Measurements from ENCODE around the gene KIF12.
A peak's percentile ranks its signal among the peaks of the same experiment; 100 is the strongest.

The KIF12 gene

DNA sequence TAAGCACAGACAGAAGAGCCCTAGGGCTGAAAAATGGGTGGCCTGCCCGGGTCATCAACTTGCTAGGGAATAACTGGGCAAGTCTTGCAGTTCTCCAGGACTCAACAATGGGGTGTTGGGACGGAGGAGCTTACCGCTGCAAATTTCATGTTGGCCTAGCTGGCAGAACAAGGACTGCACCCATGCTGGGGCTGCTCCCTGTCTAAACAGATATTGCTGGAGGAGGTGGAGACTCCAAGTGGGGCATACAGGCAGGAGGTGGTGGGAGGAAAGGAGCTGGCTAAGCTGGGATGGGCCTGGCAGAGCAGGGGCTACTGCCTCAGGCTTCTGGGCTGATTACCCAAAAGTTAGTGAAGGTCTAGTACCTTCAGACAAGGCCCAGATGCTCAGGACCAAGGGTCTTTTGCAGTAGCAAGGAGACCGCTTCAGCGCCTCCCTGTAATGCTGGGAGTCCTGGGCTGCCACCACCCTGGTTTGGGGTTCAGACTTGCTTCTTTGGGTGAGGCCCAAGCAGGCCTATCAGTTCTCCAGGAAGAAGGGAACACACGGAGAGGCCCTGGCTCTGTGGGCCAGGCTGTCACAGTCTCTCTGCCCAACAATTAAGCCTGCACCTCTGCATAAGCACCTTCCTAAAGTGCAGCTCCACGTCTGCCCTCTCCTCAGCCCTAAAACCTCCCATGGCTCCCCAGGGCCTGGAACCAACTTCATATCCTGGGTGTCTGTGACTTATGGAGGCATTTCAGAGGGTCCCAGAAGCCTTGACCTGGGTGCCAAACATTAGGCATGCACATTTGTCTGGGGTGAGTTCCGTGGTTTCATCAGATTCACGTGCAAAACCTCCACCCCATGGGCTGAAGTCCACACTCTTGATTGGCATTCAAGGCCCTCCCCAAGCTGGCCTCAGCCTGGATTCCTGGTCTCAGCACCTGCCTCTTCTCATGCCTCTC is 24.2 kb upstream of the KIF12 start:
- DNase-seq = no peak

DNA sequence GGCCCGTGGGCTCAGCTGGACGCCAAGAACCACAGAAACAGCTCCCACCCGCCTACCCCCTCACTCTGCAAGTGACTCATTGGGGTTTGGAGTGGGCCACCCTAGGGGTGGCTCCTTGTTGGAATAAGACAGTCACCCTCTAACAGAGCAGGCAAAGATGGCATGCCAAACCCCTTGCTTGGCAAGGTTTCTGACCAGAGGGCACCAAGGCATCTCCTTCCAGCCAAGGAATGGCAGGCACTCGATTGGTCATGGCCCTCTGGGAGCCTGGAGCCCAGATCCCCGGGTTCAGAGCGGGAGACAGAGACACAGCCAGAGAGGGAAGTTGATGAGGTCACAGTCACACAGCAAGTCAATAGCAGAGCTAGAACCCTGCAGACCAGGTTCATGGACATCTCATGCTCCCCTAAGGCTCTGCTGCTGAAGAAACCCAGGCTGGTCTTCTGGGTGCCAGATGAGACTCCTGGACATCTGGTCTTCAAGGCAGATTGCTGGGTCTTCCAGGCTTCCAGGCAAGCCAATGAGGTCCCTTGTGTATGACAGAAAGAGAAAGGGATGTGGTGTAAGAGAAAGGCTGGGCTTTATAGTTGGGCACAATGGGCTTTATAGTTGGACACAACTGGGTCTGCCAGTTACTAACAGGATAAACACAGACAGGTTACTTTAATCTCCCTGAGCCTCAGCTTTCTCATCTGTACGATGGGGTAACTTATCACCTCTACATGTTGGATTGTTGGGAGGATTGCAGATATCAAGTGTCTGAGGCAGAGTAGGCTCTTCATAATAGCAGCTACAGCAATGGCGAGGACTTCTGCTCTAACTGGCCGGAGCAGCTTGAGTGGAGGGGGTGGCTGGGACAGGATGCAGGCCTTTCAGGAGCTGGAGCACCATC is 23.3 kb upstream of the KIF12 start:
- no peak for DNase-seq

GRCh38 chr9:114121227-114122135 is 22.4 kb upstream of the KIF12 start:
- DNase-seq = no peak

DNA sequence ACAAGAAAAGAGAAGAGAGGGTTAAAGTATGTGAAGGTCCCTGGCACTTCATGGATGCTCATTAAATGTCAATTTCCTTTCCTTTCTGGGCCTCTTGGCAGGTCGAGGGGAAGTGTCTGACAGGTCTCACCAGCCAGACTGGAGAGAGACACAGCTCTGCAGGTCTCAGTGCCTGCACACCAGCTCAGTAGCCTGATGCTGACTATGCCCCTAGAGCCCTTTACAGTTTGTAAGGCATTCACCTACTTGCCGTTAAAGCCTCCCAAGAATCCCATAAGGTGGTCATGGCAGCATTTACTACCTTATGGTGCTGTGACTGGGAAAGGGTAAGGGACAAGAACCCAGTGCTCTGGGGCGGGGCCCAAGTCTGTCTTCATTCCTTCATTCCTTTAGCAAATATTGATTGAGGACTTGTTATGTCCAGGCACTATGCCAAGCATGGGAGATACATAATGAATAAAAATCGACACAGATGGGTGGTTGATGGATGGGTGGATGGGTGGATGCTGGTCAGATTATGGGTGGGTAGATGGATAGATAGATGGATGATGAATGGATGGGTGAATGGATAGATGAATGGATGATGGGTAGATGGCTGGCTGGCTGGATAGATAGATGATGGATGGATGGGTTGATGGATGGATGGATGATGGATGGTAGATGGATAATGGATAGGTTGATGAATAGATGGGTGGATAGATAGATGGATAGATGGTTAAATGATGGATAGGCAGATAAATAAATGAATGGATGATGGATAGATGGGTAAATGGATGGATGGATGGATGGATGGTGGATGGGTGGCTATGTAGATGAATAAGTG is 21.3 kb upstream of the KIF12 start:
- no peak for DNase-seq

DNA sequence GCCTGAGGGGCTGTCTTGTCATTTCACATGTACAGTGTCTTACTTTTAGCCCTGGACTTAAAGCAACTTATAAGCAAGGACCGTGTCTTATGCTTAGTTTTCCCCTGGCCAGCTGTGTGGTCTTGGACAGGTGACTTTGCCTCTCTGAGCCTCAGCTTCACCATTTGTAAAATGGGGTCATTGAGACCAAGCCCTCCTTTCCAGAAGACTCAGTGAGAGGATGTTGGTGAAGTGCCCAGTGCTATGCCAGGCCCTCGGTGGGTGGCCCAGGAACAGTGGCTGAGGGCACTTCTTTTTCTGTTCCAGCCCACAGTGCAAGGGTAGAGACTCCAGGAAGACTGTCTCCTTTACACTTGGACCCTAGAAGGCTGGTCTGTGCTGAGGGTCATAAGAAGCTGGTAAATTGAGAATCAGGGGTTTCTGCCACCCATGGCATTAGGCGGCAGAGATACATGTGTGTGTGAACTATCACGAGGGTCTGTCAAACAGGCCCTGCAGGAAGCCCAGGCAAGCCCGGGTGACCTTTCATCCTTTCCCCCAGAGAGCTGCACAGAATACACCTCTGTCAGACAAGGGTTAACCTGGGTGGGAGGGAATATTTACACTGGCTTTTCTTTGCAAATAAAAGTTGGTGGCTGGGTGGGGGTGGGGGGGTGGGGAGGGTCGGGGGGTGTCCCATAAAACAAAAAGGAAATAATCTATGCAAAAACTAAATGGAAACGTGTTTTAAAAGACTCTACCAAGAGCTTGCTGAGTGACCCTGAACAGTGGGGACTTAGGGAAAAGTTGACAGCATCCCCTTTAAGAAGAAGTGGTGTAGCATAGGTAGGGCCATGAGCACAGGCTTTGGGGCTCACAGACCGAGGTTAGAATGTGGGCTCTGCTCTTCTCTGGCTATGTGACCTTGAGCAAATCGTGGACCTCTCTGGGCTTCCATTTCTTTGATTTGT is 20.4 kb upstream of the KIF12 start:
- no peak for DNase-seq

DNA sequence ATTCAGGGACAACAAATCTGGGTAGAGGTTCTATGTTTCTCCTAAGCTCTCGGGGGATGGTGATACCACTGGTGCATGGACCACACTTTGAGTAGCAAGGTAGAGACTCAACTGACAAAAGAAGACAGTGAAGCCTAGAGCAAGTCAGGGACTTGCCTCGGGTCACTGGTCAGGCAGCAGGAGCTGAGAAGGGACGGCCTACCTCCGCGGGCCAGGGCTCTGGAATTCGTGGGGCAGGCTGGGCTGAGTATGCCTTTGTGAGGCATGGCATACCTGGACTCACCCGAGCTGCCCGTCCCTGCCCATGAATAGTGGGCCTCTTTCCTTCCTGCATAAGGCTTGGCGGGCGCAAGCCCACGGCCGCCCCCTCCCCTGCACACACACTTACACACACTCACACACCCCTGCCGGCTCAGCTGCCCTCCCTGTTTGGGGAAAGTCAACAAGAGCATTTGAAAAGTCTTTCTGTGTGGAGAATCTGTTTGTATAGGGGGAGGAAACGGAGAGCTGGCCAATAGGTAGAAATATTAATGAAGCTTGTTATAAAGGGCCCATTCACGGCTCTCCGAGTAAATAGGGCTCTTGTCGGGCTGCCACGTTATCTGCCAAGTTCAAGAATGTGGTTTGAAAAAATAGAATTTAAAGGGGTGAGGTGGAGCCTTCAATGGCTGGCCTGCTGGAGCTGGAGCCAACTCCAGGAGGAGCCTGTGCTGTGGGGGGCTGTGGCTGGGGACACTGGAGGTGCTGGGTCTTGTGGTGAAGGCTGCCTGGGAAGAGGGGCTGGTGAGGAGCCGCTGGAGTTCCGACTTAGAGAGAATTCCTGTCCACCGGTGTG is 19.1 kb upstream of the KIF12 start:
- DNase-seq = no peak

DNA sequence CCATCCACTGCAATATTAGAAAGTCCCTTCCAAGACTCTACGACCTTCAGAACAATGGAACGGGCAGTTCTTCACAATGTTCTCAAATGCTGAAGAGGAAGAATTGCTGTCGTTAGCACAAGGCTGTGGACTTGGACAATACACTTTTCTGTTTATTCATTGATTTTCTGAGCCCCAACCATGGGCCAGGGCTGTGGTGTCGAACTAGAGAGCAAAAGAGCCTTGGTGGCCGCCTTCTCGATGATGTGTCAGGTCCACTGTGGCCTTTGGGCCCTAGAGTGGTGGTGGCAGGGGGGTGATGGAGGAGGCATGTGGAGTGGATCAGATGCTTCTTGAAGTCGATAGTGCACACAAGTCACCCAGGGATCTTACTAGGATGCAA is 18.5 kb upstream of the KIF12 start:
- no peak for DNase-seq

- no peak for DNase-seq
Observed at GRCh38 chr9:114116126-114116747, 17.1 kb upstream of the KIF12 start.

GRCh38 chr9:114115654-114116125 is 16.6 kb upstream of the KIF12 start:
- no peak for DNase-seq

- DNase-seq = no peak
Observed at GRCh38 chr9:114114364-114114763, 15.3 kb upstream of the KIF12 start.

DNA sequence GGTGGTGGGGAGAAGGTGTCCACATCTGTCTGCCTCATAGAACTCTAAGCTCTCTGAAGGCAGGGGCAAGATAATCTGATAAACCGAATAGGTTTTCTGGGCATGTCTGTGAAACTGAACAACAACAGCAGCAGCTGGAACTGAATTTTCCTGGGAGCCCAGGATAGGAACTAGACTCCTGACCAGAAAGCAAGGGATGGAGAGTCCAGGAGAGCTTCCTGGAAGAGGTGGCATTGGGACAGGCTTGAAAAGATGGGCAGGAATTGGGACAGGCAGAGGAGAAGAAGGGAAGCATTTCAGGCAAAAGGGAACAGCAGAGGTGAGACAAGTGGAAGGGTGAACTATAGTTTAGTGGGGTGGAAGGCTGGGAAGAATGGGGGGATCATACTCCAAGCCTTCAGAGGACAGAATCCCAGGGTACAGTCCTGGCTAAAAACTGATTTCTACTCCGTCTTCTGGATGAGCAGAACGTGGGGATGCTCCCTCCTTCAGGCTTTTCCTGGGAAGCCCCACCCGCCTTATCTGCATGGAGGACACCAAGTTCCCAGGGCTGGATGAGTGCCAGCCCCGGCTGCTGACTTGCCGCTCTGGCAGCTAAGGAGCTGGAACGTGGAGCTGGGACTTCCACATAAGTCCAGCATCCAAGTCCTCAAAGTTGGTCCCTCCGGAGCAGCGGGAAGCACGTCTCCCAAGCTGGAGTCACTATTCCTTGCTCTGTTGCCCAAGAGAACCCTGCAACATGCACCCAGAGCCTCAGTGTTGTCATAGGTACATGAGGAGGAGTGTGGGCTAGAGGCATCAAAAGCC is 13.9 kb upstream of the KIF12 start:
- no peak for DNase-seq

- no peak for DNase-seq
Observed at GRCh38 chr9:114112325-114112724, 13.2 kb upstream of the KIF12 start.

- DNase-seq = no peak
Observed at GRCh38 chr9:114110180-114110579, 11.1 kb upstream of the KIF12 start.

GRCh38 chr9:114109124-114109523 is 10.0 kb upstream of the KIF12 start:
- DNase-seq = no peak

- peak; percentile 3 to 54 for DNase-seq
Observed at GRCh38 chr9:114108016-114108833, 9.1 kb upstream of the KIF12 start.

GRCh38 chr9:114107286-114108001 is 8.4 kb upstream of the KIF12 start:
- no peak for DNase-seq

DNA sequence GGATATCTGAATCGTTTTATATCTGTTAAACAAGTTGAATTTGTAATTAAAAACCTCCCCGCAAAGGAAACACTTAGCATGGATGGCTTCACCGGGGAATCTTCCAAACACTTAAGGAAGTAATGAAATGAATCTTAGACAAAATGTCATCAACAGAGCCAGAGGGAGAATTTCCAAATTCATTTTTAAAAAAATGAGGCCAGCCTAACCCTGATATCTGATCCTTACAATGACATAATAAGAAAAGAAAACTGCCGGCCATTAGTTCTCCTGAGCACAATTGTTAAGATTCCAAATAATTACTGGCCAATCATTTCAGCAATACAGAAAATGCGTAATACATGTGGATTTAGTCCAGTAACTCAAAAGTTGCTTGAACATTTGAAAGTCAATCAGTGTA is 6.1 kb upstream of the KIF12 start:
- no peak for DNase-seq
